HepG2 (cell line): ENCODE data around the gene RMDN2. TPM values are rescaled to one million over a fixed set of nuclear protein-coding genes. Genes with fewer than 3 reads are reported as not detected.
"Not testable (repeated sequence)": the region's sequence is repeated elsewhere in the genome, so short reads cannot be mapped to it uniquely, and the experiment has no call there.

Source experiments
- ARNT2 ChIP-seq: sonication (generic); formaldehyde crosslinking; IDR thresholded peaks from 2 replicates; pipeline ENCODE4 v1.8.0; 2022; ENCODE audit warnings: mild to moderate bottlenecking, low read depth, missing genetic modification reagents, moderate library complexity
- BRD4 ChIP-seq: sonication (generic); formaldehyde crosslinking; IDR thresholded peaks from 2 replicates; pipeline ENCODE4 v1.4.0; 2020; ENCODE audit warnings: missing genetic modification reagents
- FOXJ3 ChIP-seq: sonication (generic); formaldehyde crosslinking; IDR thresholded peaks from 2 replicates; pipeline ENCODE4 v1.4.0; 2020; ENCODE audit warnings: missing genetic modification reagents, mild to moderate bottlenecking, borderline replicate concordance
- IKZF5 ChIP-seq: IDR thresholded peaks from 2 replicates; pipeline ENCODE4 v1.6.1; 2018; ENCODE audit warnings: missing genetic modification reagents, mild to moderate bottlenecking, missing compliant biosample characterization
- ISL2 ChIP-seq: sonication (generic); formaldehyde crosslinking; IDR thresholded peaks from 2 replicates; pipeline ENCODE4 v1.5.0; 2020; ENCODE audit warnings: missing genetic modification reagents
- KLF15 ChIP-seq: sonication (generic); formaldehyde crosslinking; IDR thresholded peaks from 2 replicates; pipeline ENCODE4 v1.8.1; 2023; ENCODE audit warnings: borderline replicate concordance, mild to moderate bottlenecking, inconsistent platforms, missing genetic modification reagents, mixed read lengths
- LCORL ChIP-seq, 2 experiments: fragments of 450-650 bp in 1 of 2; sonication (generic) in 1 of 2; formaldehyde crosslinking in 1 of 2; IDR thresholded peaks; 2 replicates each; pipeline versions ENCODE4 v1.5.0 to v1.6.1; 2017 to 2020; ENCODE audit warnings: antibody characterized with exemption in 1 of 2, missing genetic modification reagents in 1 of 2
- PITX1 ChIP-seq: sonication (generic); formaldehyde crosslinking; IDR thresholded peaks from 2 replicates; pipeline ENCODE4 v1.5.1; 2020; ENCODE audit warnings: mild to moderate bottlenecking, missing genetic modification reagents
- POLR2AphosphoS5 ChIP-seq: IDR thresholded peaks from 2 replicates; pipeline ENCODE4 v1.6.1; 2012; ENCODE audit warnings: low read depth, low read length
- SIX4 ChIP-seq: sonication (generic); formaldehyde crosslinking; IDR thresholded peaks from 2 replicates; pipeline ENCODE4 v1.4.0; 2020; ENCODE audit warnings: missing genetic modification reagents
- THAP7 ChIP-seq: sonication (generic); formaldehyde crosslinking; IDR thresholded peaks from 2 replicates; pipeline ENCODE4 v1.8.1; 2023; ENCODE audit warnings: mild to moderate bottlenecking, missing genetic modification reagents
- THAP9 ChIP-seq: sonication (generic); formaldehyde crosslinking; IDR thresholded peaks from 2 replicates; pipeline ENCODE4; 2020; ENCODE audit warnings: missing genetic modification reagents, mild to moderate bottlenecking, borderline replicate concordance
- ZBTB20 ChIP-seq: sonication (generic); formaldehyde crosslinking; IDR thresholded peaks from 2 replicates; pipeline ENCODE4 v1.8.1; 2023; ENCODE audit warnings: missing genetic modification reagents, low read depth, mild to moderate bottlenecking, borderline replicate concordance
- ZNF292 ChIP-seq: sonication (generic); formaldehyde crosslinking; IDR thresholded peaks from 2 replicates; pipeline ENCODE4 v1.8.1; 2022; ENCODE audit warnings: mild to moderate bottlenecking, low read depth, missing genetic modification reagents, borderline replicate concordance
- ZNF605 ChIP-seq: sonication (generic); formaldehyde crosslinking; IDR thresholded peaks from 2 replicates; pipeline ENCODE4 v1.8.0; 2022; ENCODE audit warnings: mild to moderate bottlenecking, missing genetic modification reagents
- ZNF644 ChIP-seq: IDR thresholded peaks from 2 replicates; pipeline ENCODE4 v1.6.1; 2016; ENCODE audit warnings: low read depth
- ZNF687 ChIP-seq: sonication (generic); formaldehyde crosslinking; IDR thresholded peaks from 2 replicates; pipeline ENCODE4 v1.5.1; 2020; ENCODE audit warnings: mild to moderate bottlenecking, missing genetic modification reagents, moderate library complexity
- polyA plus RNA-seq, 8 experiments: library from polyadenylated mRNA; depleted of rRNA in 3 of 8; stranded (reverse) in 7 of 8; unstranded in 1 of 8; fragments of >200 nt; fragmentation: Illumina TruSeq in 4 of 8; extraction: Trizol in 4 of 8; gene quantifications; 2 replicates each; pipeline versions ENCODE4 v1.2.1 to v1.2.3, GENCODE V29; 2011 to 2016; ENCODE audit warnings: low read depth in 4 of 8, missing spikeins in 1 of 8, mixed read lengths in 1 of 8; ENCODE audit not compliant: insufficient read depth in 1 of 8
- total RNA-seq, 5 experiments: library from RNA; depleted of rRNA; stranded (reverse); fragments of >200 nt; fragmentation: Illumina TruSeq; extraction: Trizol; gene quantifications; 2 replicates each; pipeline ENCODE4 v1.2.3, GENCODE V29; 2016; ENCODE audit warnings: low read depth in 1 of 5

Gene RMDN2
- total and polyA plus RNA-seq, 2 of the 13 experiments (the other 11 are each of a cell fraction or from before 2014, with no cell fraction given), result 2.3 to 8.9 TPM

- TF ChIP-seq POLR2AphosphoS5 (0 out of 2 replicates have a peak, but pooled peaks have one; percentile 18), ZNF292 (peak; percentile 82; the same call in 1 of the 2 replicates), ZBTB20 (CRISPR knock-in tag) (0 out of 2 replicates have a peak, but pooled peaks have one; percentile 7), ZNF644 (CRISPR knock-in tag) (peak; percentile 72; the same call in 1 of the 2 replicates), ZNF687 (peak; percentile 75), PITX1 (peak; percentile 37; the same call in 1 of the 2 replicates), SIX4 (CRISPR knock-in tag) (peak; percentile 15; the same call in 1 of the 2 replicates), KLF15 (CRISPR knock-in tag) (0 out of 2 replicates have a peak, but pooled peaks have one; percentile 33), ISL2 (CRISPR knock-in tag) (peak; percentile 71), LCORL (CRISPR knock-in tag; IDR thresholded peaks at IDR 0.05) (peak; percentile 26; the same call in 1 of the 2 replicates), BRD4 (CRISPR knock-in tag) (peak; percentile 64; the same call in 1 of the 2 replicates), ZNF605 (CRISPR knock-in tag) (peak; percentile 83; the same call in 1 of the 2 replicates), THAP7 (CRISPR knock-in tag) (0 out of 2 replicates have a peak, but pooled peaks have one; percentile 44), THAP9 (CRISPR knock-in tag) (peak; percentile 92), IKZF5 (CRISPR knock-in tag) (peak; percentile 53; the same call in 1 of the 2 replicates), ARNT2 (CRISPR knock-in tag) (peak; percentile 73), FOXJ3 (peak; percentile 71)
- TF ChIP-seq LCORL (IDR thresholded peaks at IDR 0.05), result not testable (repeated sequence)
Measured at GRCh38 chr2:37962018-37962739, 37.1 kb downstream of the RMDN2 start (continued).
